HG02798 (cell line): ENCODE results near the gene CASQ1.
A peak's percentile ranks its signal among the peaks of the same experiment; 100 is the strongest.

ENCODE experiments used
- ATAC-seq: cut with Tn5 transposase; IDR thresholded peaks from one replicate; pipeline ENCODE4 v1.9.1; 2021; ENCODE audit warnings: mild to moderate bottlenecking; ENCODE audit not compliant: unreplicated experiment, poor library complexity

The CASQ1 gene

GRCh38 chr1:160168016-160168415 lies 22.4 kb upstream of the CASQ1 start:
- no peak for ATAC-seq

- ATAC-seq, result no peak
Measured at GRCh38 chr1:160168609-160169369, 21.6 kb upstream of the CASQ1 start.

- ATAC-seq, result peak; percentile 63
Measured at GRCh38 chr1:160169553-160170399, 20.6 kb upstream of the CASQ1 start.

GRCh38 chr1:160171354-160171753 lies 19.0 kb upstream of the CASQ1 start:
- ATAC-seq, result no peak

- no peak for ATAC-seq
Measured at GRCh38 chr1:160171980-160172379, 18.4 kb upstream of the CASQ1 start.

- no peak for ATAC-seq
Measured at GRCh38 chr1:160177231-160177630, 13.1 kb upstream of the CASQ1 start.

GRCh38 chr1:160177667-160178066 lies 12.7 kb upstream of the CASQ1 start:
- ATAC-seq, result no peak

- no peak for ATAC-seq
Measured at GRCh38 chr1:160178731-160179130, 11.6 kb upstream of the CASQ1 start.

- no peak for ATAC-seq
Measured at GRCh38 chr1:160179336-160179735, 11.0 kb upstream of the CASQ1 start.

- ATAC-seq, result no peak
Measured at GRCh38 chr1:160186246-160186645, 4.1 kb upstream of the CASQ1 start.

GRCh38 chr1:160186729-160187128 lies 3.6 kb upstream of the CASQ1 start:
- ATAC-seq, result no peak

- no peak for ATAC-seq
Measured at GRCh38 chr1:160187407-160187806, 3.0 kb upstream of the CASQ1 start.

GRCh38 chr1:160188341-160188740 lies 2.0 kb upstream of the CASQ1 start:
- no peak for ATAC-seq

- no peak for ATAC-seq
Measured at GRCh38 chr1:160191756-160192155, 1.4 kb downstream of the CASQ1 start.

- ATAC-seq, result no peak
Measured at GRCh38 chr1:160192234-160192633, 1.9 kb downstream of the CASQ1 start.

- ATAC-seq, result peak; percentile 69
Measured at GRCh38 chr1:160193091-160193819, 2.9 kb downstream of the CASQ1 start.

GRCh38 chr1:160193832-160194736 lies 3.7 kb downstream of the CASQ1 start:
- no peak for ATAC-seq

GRCh38 chr1:160194737-160195059 lies 4.3 kb downstream of the CASQ1 start:
- no peak for ATAC-seq

GRCh38 chr1:160196143-160196542 lies 5.8 kb downstream of the CASQ1 start:
- no peak for ATAC-seq

GRCh38 chr1:160197231-160197630 lies 6.9 kb downstream of the CASQ1 start:
- ATAC-seq, result no peak
